ENCODE results near the gene EDNRA.

EDNRA gene

DNA sequence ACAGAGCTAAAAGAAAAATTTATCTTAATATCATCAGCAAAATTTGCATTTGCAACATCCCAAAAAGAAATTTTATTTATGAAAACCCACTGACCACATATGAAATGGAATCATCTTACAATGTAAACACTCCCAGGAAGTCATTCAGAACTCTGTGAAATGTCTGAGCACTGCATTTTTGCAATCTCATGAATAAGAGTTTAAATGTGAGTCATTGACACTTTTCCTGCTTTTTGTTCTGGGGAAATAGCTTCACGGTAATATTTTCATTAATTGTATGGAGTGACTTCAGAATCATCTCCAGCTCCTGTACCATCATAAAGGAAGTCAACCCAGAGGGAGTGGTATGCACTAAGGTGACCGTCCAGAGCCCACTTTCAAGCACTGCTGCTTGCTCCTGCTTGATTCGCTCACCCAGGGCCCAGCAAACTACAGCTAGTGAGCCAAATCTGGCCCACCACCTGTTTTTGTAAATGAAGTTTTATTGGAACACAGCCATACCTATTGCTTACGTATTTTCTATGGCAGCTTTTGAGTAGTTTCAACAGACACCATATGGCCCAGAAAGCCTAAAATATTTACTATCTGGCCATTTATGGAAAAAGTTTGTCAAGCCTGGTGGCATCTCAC is 17.2 kb downstream of the EDNRA start:
- no peak for FAIRE-seq

DNA sequence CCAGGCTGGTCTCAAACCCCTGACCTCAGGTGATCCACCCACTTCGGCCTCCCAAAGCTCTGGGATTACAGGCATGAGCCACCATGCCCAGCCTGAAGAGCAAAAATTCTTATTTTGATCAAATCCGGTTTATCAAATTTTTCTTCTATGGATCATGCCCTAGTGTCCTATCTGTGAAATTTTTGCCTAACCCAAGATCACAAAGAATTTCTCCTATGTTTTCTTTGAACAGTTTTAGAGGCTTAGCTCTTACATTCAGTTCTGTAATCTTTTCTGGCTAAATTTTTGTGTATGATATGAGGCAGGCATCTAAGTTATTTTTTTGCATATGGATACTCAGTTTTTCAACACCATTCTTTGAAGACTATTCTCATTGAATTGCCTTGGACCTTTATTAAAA is 27.4 kb downstream of the EDNRA start:
- FAIRE-seq = no peak

DNA sequence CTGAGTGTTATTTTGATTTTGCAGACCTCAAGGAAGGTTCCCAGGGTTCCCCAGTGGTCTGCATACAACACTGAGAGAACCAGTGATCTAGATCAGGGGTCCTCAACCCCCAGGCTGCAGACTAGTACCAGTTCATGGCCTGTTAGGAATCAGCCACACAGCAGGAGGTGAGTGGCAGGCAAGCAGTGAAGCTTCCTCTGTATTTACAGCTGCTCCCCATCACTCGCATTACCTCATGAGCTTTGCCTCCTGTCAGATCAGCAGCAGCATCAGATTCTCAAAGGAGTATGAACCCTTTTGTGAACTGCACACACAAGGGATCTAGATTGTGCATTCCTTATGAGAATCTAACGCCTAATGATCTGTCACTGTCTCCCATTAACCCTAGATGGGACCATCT is 28.5 kb downstream of the EDNRA start:
- FAIRE-seq = no peak

GRCh38 chr4:147510962-147511668 is 30.2 kb downstream of the EDNRA start:
- FAIRE-seq = no peak

GRCh38 chr4:147513091-147513490 is 32.2 kb downstream of the EDNRA start:
- no peak for FAIRE-seq

GRCh38 chr4:147513952-147514351 is 33.1 kb downstream of the EDNRA start:
- FAIRE-seq = no peak

- no peak for FAIRE-seq
Observed at GRCh38 chr4:147515220-147515936, 34.5 kb downstream of the EDNRA start.

DNA sequence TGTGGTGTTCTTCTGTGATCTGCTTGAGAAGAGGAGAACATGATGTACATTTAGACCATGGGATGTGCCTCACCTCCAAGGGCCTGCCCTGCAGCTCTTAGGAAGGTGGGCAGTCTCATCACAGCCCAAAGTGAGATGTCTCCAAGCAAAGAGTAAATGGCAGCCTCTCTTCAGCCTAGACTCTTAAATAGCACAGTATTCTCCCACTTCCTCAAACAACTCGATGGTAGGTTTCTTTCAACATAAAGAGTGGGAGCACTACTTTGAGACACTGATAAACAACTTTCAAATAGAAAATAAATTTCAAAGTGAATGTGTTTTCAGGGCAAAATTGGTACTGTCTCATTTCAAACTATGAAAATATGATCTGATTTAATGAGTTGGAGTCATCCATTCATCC is 35.2 kb downstream of the EDNRA start:
- FAIRE-seq = no peak

- FAIRE-seq = no peak
Observed at GRCh38 chr4:147518086-147518485, 37.2 kb downstream of the EDNRA start.

GRCh38 chr4:147518846-147519767 is 38.2 kb downstream of the EDNRA start:
- FAIRE-seq = no peak

GRCh38 chr4:147524601-147525000 is 43.7 kb downstream of the EDNRA start:
- no peak for FAIRE-seq

GRCh38 chr4:147525494-147526271 is 44.8 kb downstream of the EDNRA start:
- no peak for FAIRE-seq

DNA sequence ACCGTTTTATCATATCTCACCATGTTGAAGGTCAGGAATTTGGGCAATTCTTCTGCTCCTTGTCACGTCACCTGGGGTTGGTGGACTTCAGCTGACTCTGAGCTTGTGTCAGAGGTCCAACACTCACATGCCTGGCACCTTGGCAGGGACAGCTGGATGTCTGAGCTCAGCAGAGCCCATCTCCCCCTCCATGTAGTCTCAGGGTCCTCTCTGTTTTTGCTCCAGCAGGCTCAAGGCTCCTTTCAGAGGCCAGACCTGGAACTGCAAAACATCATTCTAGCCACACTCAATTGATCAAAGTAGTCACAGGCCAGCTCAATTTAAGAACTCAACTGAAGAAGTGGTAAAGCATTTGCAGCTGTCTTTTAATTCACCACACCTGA is 45.4 kb downstream of the EDNRA start:
- no peak for FAIRE-seq

- no peak for FAIRE-seq
Observed at GRCh38 chr4:147528054-147528453, 47.2 kb downstream of the EDNRA start.

DNA sequence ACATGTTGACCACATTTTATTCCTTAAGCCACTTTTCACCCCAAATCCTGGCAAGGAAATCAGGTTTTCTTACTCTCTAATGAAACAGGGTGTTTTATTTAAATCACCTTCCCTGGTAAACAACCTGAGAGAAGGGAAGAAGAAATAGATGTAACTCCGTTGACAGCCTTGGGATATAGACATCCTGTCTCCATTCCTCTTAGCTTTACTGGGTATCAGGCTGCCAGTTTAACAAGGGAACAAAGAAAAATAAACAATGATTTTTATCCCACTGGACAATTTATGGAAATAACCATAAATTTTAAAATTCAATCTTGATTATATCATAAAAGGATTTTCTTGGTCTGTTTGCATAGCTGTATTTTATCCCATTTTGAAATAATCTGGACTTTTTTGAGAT is 49.2 kb downstream of the EDNRA start:
- FAIRE-seq = no peak

GRCh38 chr4:147530723-147531122 is 49.8 kb downstream of the EDNRA start:
- no peak for FAIRE-seq

DNA sequence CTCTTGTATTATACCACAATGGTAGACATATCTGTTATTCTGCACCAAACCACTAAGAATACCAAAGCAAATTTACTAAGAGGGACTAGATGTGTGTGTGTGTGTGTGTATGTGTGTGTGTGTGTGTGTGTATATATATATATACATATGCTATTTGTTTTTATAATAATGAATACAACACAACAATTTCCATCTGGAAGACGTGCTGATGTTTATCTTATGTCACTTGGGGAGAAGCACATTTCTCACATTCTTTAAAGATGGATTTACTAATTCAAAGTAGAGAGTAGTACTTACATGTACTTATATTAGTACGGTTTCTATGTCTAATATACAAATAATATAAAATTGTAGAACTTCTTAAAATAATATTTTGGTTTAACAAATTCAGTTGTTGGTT is 52.0 kb downstream of the EDNRA start:
- FAIRE-seq = no peak

DNA sequence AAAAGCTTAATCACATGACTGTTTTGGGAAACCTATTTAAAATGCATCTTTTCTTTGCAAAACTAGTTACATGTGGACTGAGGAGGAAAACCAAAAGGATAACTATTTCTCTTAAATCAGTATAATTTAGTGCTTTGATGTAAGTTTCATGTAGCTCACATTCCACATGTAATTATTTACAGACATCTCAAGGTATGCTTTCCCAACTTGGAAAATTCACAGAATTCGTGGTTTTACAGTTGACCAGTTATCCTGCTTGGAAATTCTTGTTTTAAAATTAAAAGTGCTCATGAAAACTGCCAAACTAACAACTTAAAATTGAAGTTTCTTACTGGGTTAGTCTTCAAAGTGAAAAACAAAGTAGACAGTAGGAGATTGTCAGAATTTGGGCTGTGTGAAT is 52.4 kb downstream of the EDNRA start:
- no peak for FAIRE-seq

- no peak for FAIRE-seq
Observed at GRCh38 chr4:147535124-147535523, 54.2 kb downstream of the EDNRA start.

DNA sequence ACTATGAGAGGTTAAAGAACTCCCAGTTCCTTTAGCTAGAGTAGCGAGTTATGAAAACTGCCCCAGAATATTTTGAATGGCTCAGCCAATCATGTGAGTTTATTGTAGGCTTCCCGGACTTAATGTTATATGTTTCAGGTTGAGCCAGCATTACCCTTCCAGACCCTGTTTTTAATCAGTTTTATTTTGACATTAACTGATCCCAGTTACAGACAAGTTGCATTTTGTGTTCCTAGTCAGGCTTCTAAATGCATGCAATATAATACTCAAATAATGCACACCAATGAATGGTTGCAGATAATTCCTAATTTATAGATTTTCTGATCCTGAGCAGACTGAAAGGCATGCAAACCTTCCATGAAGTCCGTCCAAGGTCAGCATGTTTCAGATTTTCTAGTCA is 57.8 kb downstream of the EDNRA start:
- FAIRE-seq = no peak

DNA sequence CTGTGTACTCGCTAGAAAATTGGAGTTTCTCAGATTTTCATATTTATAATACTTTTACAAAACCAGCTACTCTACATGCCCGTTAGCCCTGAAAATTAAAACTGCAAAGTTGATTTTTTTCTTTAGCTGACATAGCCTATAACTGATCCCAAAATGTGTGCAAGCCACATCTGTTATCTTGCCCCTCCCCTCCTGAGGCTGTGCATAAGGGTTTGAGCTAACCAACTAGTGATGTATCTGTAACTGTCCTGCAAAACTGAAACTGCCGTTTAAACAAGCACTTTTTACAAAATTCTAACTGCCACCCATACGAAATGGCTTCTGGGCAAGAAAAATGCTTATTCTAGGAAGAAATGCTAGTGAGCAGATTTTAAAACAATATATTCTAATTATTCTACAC is 59.1 kb downstream of the EDNRA start:
- no peak for FAIRE-seq

- no peak for FAIRE-seq
Observed at GRCh38 chr4:147542229-147542990, 61.5 kb downstream of the EDNRA start.

All from islet of Langerhans (tissue), 1 donor.